Stimulated activated naive B cell treated with anti-CD40 and anti-IgM and Interleukin-4, amounts not matched to agents 10 μg/mL and 1 μg/mL and 100 μg/mL, for 72 hours (primary cell): ENCODE measurements around the gene UBE2J2.
"Not testable (repeated sequence)": the region's sequence is repeated elsewhere in the genome, so short reads cannot be mapped to it uniquely, and the experiment has no call there.

Source experiments
- ATAC-seq, 2 donors: fragments of 150-1000 bp; cut with Tn5 transposase; replicated peaks; 2 replicates each; pipeline ENCODE4 v1.10.0; 2021; ENCODE audit warnings: moderate library complexity in 1 of 2
- DNase-seq: peaks from one replicate; pipeline ENCODE4 v3.0.0; 2021
- H3K27ac Mint-ChIP-seq: one replicate; pipeline ENCODE4 v1.8.0; 2022; ENCODE audit warnings: mild to moderate bottlenecking, mixed read lengths
- H3K27me3 Mint-ChIP-seq, 2 donors: one replicate each; pipeline ENCODE4 v1.8.0; 2022; ENCODE audit warnings: mixed read lengths in 2 of 2
- H3K36me3 Mint-ChIP-seq, 2 donors: one replicate each; pipeline ENCODE4 v1.8.0; 2022; ENCODE audit warnings: mixed read lengths in 2 of 2, mild to moderate bottlenecking in 1 of 2
- H3K4me1 Mint-ChIP-seq, 2 donors: one replicate each; pipeline ENCODE4 v1.8.0; 2022; ENCODE audit warnings: mixed read lengths in 2 of 2, mild to moderate bottlenecking in 1 of 2
- H3K4me3 Mint-ChIP-seq, 2 donors: one replicate each; pipeline ENCODE4 v1.8.0; 2022; ENCODE audit warnings: mild to moderate bottlenecking in 2 of 2, mixed read lengths in 2 of 2, moderate library complexity in 1 of 2
- H3K9me3 Mint-ChIP-seq, 2 donors: one replicate each; pipeline ENCODE4 v1.8.0; 2022; ENCODE audit warnings: mixed read lengths in 2 of 2, mild to moderate bottlenecking in 1 of 2

Gene UBE2J2

GRCh38 chr1:1254667-1254998 is 19.0 kb downstream of the UBE2J2 start:
- peaks cover 14 to 32% of the 10 kb centered on the region in 2 donors for H3K4me1 Mint-ChIP-seq
- no peaks in the 10 kb centered on the region for H3K27me3 Mint-ChIP-seq
- no peak for DNase-seq
- no peak for ATAC-seq
- H3K36me3 Mint-ChIP-seq = peaks cover 40 to 50% of the 10 kb centered on the region in 2 donors
- H3K27ac Mint-ChIP-seq = peak overlapping the region; percentile 42
- H3K4me3 Mint-ChIP-seq = no peak overlapping the region
- no peaks in the 10 kb centered on the region for H3K9me3 Mint-ChIP-seq

- DNase-seq = no peak
- ATAC-seq = no peak
- no peak overlapping the region for H3K27ac Mint-ChIP-seq
- H3K4me3 Mint-ChIP-seq = no peak overlapping the region
- no peaks in the 10 kb centered on the region for H3K27me3 Mint-ChIP-seq
- H3K36me3 Mint-ChIP-seq = peaks cover 37 to 45% of the 10 kb centered on the region in 2 donors
- no peaks in the 10 kb centered on the region for H3K9me3 Mint-ChIP-seq
- H3K4me1 Mint-ChIP-seq = peaks cover 14 to 31% of the 10 kb centered on the region in 2 donors
Observed at GRCh38 chr1:1253972-1254666, 19.5 kb downstream of the UBE2J2 start.

- DNase-seq (no peak), ATAC-seq (no peak)
- Mint-ChIP-seq H3K4me3 (no peak overlapping the region), H3K27ac (peak overlapping the region; percentile 21), H3K36me3 (peaks cover 32 to 40% of the 10 kb centered on the region in 2 donors), H3K27me3 (no peaks in the 10 kb centered on the region), H3K9me3 (no peaks in the 10 kb centered on the region), H3K4me1 (peaks cover 13 to 26% of the 10 kb centered on the region in 2 donors)
Observed at GRCh38 chr1:1253314-1253713, 20.3 kb downstream of the UBE2J2 start.

- H3K27ac Mint-ChIP-seq = peak overlapping the region; percentile 94
- no peaks in the 10 kb centered on the region for H3K9me3 Mint-ChIP-seq
- no peaks in the 10 kb centered on the region for H3K27me3 Mint-ChIP-seq
- DNase-seq (peak; percentile 64), ATAC-seq (peak; percentile 88 to 89)
- peaks cover 12 to 35% of the 10 kb centered on the region in 2 donors for H3K4me1 Mint-ChIP-seq
- peaks cover 24 to 29% of the 10 kb centered on the region in 2 donors for H3K36me3 Mint-ChIP-seq
- peak overlapping the region; percentile 12 to 59 for H3K4me3 Mint-ChIP-seq
Observed at GRCh38 chr1:1250786-1251284, 22.8 kb downstream of the UBE2J2 start.

GRCh38 chr1:1248009-1248913 is 25.4 kb downstream of the UBE2J2 start:
- Mint-ChIP-seq H3K4me1 (peaks cover 12 to 35% of the 10 kb centered on the region in 2 donors), H3K36me3 (peaks cover 10 to 15% of the 10 kb centered on the region in 2 donors)
- not testable (repeated sequence) for H3K4me3 Mint-ChIP-seq, DNase-seq, ATAC-seq, H3K9me3 Mint-ChIP-seq, H3K27me3 Mint-ChIP-seq, H3K27ac Mint-ChIP-seq

GRCh38 chr1:1247341-1247913 is 26.2 kb downstream of the UBE2J2 start:
- H3K4me1 Mint-ChIP-seq = peaks cover 9 to 29% of the 10 kb centered on the region in 2 donors
- ATAC-seq = no peak
- H3K36me3 Mint-ChIP-seq = peaks cover 3 to 7% of the 10 kb centered on the region in 2 donors
- no peak overlapping the region for H3K4me3 Mint-ChIP-seq
- no peaks in the 10 kb centered on the region for H3K9me3 Mint-ChIP-seq
- H3K27me3 Mint-ChIP-seq = no peaks in the 10 kb centered on the region
- no peak for DNase-seq
- no peak overlapping the region for H3K27ac Mint-ChIP-seq

GRCh38 chr1:1246577-1247340 is 26.9 kb downstream of the UBE2J2 start, which contains the start of gene C1QTNF12:
TSS of gene C1QTNF12 (minus strand) at chr1:1246722. CDS start at chr1:1246690, 32 bp downstream.
- Mint-ChIP-seq H3K4me1 (peaks cover 9 to 29% of the 10 kb centered on the region in 2 donors), H3K4me3 (peak within 1 kb of the TSS in 1 of 2 donors; percentile 11), H3K27me3 (no peaks in the 10 kb centered on the region), H3K9me3 (no peaks in the 10 kb centered on the region), H3K36me3 (peaks cover 1 to 4% of the 10 kb centered on the region in 2 donors), H3K27ac (no peak within 1 kb of the TSS)
- no peak for DNase-seq
- ATAC-seq = no peak

- ATAC-seq (no peak), DNase-seq (no peak)
- Mint-ChIP-seq H3K4me3 (no peak overlapping the region), H3K27me3 (no peaks in the 10 kb centered on the region), H3K4me1 (peaks cover 10 to 25% of the 10 kb centered on the region in 2 donors), H3K36me3 (peaks cover under 1 to 2% of the 10 kb centered on the region in 2 donors), H3K27ac (no peak overlapping the region), H3K9me3 (no peaks in the 10 kb centered on the region)
Observed at GRCh38 chr1:1245817-1246576, 27.7 kb downstream of the UBE2J2 start.

GRCh38 chr1:1245178-1245816 is 28.4 kb downstream of the UBE2J2 start:
- Mint-ChIP-seq H3K4me3 (no peak overlapping the region), H3K36me3 (no peaks in the 10 kb centered on the region), H3K9me3 (no peaks in the 10 kb centered on the region), H3K27ac (no peak overlapping the region), H3K27me3 (peaks cover 0 to 6% of the 10 kb centered on the region in 2 donors), H3K4me1 (peaks cover 9 to 18% of the 10 kb centered on the region in 2 donors)
- DNase-seq (no peak), ATAC-seq (no peak)

GRCh38 chr1:1244192-1244811 is 29.4 kb downstream of the UBE2J2 start:
- ATAC-seq (no peak), DNase-seq (no peak)
- no peak overlapping the region for H3K4me3 Mint-ChIP-seq
- peaks cover 4 to 9% of the 10 kb centered on the region in 2 donors for H3K4me1 Mint-ChIP-seq
- no peaks in the 10 kb centered on the region for H3K9me3 Mint-ChIP-seq
- H3K36me3 Mint-ChIP-seq = no peaks in the 10 kb centered on the region
- peaks cover 0 to 6% of the 10 kb centered on the region in 2 donors for H3K27me3 Mint-ChIP-seq
- no peak overlapping the region for H3K27ac Mint-ChIP-seq

- no peak overlapping the region for H3K4me3 Mint-ChIP-seq
- H3K27ac Mint-ChIP-seq = no peak overlapping the region
- H3K36me3 Mint-ChIP-seq = no peaks in the 10 kb centered on the region
- no peak for DNase-seq
- H3K9me3 Mint-ChIP-seq = no peaks in the 10 kb centered on the region
- H3K4me1 Mint-ChIP-seq = peaks cover 4 to 12% of the 10 kb centered on the region in 2 donors
- peaks cover 0 to 6% of the 10 kb centered on the region in 2 donors for H3K27me3 Mint-ChIP-seq
- ATAC-seq = no peak
Observed at GRCh38 chr1:1243807-1244191, 29.9 kb downstream of the UBE2J2 start.

- Mint-ChIP-seq H3K27ac (no peak overlapping the region), H3K4me3 (no peak overlapping the region), H3K4me1 (peaks cover 6 to 17% of the 10 kb centered on the region in 2 donors), H3K36me3 (no peaks in the 10 kb centered on the region), H3K9me3 (no peaks in the 10 kb centered on the region), H3K27me3 (peaks cover 0 to 6% of the 10 kb centered on the region in 2 donors)
- DNase-seq = no peak
- ATAC-seq = no peak
Observed at GRCh38 chr1:1243266-1243660, 30.4 kb downstream of the UBE2J2 start.
